CD1c-positive myeloid dendritic cell (primary cell): ENCODE data around the gene CAMK1D.
A peak's percentile ranks its signal among the peaks of the same experiment; 100 is the strongest.

Source experiments
- DNase-seq: peaks from one replicate; pipeline ENCODE4 v3.0.0-alpha.2; 2016; ENCODE audit errors: extremely low spot score

Gene CAMK1D

DNA sequence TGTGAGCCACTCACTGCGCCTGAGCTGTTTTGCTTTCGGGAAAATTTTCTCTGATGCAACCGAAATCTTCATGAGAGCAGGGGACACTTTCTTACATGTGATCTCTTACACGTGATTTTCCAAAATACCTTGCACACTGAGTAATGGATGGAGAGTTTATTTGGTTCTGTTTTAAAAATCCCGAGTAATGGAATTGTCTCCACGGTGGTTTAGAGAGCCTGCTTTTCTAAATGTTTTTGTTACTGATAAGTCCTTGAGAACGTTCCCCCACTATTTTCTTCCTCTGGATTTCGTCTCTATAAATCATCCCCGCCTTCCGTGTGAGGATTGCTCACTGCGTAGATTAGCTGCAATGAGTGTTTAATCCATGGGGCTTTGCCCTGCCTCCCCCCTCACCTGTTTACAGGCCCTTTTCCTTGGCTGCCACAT is 25.7 kb downstream of the CAMK1D start:
- DNase-seq: no peak

DNA sequence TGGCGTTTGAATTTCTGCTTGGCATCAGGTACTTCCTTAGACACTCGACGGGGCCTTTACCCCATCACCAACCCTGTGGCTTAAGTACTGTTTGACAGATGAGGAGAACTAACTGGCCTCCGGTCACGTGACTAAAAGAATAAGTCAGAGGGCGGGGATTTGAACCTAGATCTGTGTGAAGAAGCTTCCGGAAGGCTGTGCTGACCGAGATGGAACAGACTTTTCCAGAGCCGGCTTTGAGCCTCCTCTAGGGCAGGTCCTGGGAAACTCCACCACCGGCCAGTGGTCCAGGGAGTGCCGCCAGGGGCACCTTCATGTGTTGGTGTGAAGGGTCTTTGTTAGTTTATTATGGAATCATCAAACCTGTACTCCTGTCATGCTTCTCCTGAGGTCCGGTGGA is 26.9 kb downstream of the CAMK1D start:
- DNase-seq: no peak

DNA sequence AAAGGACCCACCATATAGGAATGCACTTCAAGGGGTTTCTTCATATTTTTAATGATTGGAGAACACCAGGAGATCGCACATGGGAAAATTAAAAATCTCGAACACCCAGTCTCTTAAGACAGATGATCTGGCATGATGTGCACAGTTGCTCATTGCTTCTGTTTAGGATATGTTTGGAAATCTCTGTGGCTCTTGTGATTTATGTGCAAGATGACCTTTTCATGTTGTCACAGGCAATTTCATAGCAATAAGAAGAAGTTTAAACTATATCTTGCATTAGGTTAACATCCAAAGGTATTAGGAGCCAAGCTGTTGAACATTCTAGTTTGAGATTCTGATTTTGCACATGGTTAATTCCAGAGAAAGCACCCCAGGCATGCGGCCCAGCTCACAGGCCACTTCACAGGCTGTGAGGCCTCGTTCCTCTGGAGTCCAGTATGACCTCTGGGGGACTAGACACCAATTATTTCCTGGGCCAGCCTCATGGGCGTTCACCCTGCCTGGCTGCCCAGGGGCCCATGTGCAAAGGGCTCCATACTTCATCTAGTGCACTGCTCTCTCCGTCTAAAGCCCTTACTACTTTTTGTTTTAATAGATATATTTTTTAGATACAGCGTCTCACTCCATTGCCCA is 28.4 kb downstream of the CAMK1D start:
- no peak for DNase-seq

DNA sequence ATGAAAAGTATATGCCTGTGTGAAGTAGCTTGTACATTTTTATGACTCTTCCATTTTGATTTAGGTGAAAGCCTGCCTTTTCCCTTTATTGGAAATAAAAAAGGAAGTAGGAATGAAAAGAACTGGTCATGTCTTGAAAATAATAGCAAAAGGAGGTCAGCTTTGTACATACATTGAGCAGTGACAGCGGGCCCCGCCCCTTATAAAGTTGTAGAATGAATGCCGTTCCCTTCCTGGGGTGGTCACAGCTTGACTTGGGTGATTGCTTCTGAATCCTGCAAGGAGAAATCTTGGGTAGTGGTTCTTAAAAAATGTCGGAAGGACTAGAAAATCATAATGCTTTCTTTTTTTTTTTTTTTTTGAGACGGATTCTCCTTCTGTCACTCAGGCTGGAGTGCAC is 31.7 kb downstream of the CAMK1D start:
- DNase-seq: peak; percentile 5

DNA sequence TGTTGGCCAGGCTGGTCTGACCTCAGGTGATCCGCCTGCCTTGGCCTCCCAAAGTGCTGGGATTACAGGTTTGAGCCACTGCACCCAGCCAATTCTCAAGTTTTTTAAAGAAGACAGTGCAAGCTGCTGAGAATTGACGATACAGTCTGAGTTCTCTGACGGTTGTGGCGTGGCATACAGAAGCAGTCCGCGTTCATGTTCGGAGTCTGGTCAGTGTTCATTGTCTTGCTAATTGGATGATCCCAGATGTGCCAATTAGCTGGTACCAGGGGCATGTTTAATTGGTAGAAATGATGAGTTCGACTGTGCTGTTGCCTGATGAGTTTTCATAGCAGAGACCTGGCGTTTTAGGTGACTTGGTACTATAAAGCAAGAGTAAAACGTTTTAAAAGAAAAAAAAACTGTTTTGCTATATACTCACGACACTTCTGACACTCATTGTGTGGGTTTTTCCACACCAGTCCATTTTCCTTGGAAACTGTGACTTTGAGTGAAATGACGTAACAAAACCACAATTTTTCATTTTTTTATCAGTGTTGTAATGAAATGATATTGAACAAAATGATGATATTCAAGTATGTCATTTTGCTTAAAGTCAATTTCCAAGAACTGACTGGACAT is 32.3 kb downstream of the CAMK1D start:
- DNase-seq: peak; percentile 67

DNA sequence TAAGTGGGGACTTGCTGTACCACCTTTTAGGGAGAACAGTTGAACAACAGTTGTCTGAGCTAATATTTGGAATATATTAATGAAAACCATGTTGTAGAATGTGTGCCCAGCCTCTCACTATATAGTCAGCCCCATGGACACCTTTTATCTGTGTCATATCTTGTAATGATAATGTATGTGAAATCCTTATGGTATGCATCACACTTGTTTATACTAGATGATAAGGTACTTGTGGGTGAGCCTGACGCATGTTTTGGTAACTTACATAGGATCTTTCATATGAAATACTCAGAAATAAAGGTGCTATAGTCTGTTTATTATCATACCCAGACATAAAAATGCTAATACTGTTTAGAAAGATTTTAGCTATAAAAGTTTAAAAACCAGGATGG is 32.8 kb downstream of the CAMK1D start:
- DNase-seq: no peak

DNA sequence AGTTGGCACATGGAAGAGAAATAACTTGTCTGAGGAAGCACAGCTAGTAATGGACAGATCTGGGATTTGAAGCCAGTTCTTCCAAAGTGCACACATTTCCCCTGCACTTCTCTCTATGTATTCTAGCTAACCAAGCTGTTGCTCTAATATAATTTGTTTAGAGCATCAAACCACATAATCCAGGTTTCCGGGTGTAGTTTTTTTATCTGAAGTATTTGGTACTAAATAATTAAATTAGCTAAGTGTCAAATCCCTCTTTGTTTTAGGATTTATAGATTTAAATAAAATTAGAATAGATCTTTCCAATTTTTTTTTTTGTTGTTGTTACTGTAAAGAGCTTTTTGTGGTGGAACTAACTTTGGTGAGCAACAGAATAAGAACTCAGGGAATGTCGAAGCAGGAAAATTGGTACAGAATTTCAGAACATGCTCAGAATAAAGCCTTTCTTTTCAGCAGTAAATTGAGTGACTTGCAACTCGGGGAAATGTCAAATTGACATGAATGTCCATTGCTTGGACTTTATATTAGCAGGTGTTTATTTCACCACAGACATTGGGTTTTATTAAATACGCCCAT is 33.7 kb downstream of the CAMK1D start:
- DNase-seq: no peak

DNA sequence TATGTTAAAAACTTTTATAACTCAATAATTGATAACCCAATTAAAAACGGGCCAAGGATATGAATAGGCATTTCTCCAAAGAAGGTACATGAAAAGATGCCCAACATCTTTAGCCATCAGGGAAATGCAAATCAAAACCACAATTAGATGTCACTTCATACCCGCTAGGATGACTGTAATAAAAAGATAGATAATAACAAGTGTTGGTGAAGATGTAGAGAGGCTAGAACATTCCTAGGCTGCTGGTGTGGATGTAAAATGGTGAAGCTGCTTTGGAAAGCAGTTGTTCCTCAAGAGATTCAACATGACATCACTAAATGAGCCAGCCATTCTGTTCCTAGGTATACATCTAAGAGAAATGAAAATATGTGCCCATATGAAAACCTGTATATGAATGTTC is 35.6 kb downstream of the CAMK1D start:
- DNase-seq: no peak

DNA sequence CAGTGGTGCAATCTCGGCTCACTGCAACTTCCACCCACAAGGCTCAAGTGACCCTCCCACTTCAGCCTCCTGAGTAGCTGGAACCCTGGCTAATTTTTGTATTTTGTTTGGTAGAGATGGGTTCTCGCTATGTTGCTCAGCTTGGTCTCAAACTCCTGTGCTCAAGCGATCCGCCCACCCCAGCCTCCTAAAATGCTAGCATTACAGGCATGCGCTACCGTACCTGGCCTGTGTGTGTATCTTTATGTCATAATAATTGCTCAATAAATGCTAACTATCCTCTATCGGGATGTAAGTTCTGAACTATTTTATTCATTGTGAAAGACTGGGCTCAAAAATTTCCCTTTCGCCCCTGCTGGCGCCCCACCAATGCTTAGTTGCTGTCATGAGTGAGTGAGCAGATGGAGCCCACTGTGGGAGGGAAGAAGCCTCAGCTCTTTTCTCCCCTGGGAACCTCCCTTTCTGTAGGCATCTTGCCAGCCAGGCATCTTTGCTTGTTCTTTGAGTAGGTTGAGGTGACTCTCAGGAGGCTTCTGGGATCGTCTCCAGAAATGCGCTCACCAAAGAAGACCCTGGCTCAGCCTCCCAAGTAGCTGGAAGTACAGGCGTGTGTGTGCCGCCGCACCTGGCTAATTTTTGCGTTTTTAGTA is 38.3 kb downstream of the CAMK1D start:
- no peak for DNase-seq

DNA sequence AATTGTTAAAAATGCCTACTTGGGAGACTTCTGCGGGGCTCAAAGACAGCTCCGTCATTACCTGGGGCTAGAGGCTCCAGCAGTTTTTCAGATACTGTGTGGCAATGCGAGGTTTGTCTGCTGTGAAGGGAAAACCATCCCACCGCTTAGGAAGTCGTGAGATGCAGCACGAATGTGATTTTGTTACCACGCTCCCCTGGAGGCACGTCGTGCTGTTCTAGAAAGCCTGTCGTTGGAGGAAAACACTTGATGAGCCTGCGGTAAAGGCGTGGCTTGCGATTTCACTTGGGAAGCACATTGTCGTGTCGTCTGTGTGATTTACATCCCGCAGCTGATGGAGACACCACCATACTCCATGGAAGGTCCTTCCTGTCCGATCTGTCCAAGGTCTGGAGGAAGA is 39.3 kb downstream of the CAMK1D start:
- DNase-seq: no peak

DNA sequence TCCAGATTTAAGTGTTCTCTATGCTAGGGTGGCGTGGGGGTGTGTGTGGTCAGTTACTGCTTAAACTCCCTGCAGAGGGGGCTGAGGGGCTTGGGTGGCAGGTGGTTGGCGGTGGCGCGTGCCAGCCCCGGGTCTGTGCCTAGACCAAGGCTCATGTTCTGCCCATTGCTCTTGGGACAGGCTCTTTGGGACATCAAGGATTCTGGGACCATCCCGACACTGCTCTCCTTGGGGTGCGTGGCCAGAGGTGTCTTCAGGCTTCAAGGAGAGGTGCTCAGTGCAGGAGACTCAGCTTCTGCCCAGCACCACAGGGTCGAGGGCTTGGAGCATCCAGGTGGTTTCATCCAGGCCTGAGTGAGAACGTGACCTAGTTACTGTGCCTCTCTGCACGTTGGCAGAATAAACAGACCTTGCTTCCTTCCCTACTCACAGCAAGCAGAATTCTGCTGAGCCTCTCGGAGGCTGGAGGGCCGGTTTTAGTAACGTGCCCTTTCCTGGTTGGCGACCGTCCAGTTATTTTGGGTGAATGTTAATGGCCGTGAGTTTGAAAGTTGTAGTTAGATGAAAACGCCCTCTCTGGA is 39.9 kb downstream of the CAMK1D start:
- no peak for DNase-seq

DNA sequence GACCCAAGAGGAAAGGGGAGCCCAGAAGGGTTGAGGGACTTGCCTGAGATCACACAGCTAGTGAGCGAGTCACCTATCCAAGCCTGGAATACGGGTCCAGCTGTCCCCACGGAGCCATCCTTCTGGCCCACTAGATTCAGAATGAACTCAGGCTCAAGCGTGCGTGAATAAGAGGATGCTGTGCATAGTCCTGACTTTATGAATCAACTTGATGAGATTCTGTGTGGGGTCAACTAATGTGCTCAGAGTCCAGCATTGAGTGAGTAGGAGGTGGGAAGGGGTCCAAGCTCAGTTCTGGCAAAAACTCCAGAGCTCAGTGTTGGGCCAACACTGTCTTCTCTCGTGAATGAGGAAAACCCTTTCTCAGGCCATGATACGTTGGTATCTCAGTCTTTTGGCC is 41.4 kb downstream of the CAMK1D start:
- no peak for DNase-seq

DNA sequence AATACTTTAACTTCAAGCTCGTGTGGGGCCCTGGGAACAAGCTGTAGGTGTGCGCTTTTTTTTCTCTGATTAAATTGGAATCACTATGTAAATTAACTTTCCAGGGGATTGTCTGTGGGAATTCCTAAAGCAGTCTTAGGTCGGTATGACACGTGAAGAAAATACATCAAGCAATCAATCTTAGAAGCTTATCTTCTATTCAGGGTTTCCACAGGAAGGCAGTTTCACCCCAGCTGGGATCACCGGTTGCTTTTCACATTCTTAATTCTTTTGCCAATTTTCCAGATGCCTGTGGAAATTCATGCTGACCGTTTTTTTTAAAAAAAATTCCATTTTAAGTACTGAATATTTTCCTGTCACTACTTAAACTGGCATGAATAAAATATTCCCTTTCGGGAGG is 41.9 kb downstream of the CAMK1D start:
- no peak for DNase-seq

DNA sequence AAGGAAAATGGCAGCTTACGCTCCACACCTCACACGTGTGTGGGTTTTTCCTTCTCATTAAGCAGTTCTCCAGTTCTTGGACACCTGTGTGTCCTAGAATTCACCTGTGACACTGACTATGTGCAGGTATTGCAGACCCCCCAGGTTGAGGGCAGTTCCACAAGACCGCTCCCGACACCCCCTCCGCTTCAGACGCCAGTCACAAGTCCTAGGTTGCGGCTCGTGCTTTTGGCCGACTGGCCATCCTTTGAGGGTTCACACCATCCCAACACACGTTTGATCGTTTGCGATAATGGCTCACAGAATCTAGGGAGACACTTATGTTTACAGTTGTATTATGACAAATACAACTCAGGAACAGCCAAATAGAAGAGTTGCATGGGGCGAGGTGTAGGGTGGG is 44.5 kb downstream of the CAMK1D start:
- DNase-seq: no peak

DNA sequence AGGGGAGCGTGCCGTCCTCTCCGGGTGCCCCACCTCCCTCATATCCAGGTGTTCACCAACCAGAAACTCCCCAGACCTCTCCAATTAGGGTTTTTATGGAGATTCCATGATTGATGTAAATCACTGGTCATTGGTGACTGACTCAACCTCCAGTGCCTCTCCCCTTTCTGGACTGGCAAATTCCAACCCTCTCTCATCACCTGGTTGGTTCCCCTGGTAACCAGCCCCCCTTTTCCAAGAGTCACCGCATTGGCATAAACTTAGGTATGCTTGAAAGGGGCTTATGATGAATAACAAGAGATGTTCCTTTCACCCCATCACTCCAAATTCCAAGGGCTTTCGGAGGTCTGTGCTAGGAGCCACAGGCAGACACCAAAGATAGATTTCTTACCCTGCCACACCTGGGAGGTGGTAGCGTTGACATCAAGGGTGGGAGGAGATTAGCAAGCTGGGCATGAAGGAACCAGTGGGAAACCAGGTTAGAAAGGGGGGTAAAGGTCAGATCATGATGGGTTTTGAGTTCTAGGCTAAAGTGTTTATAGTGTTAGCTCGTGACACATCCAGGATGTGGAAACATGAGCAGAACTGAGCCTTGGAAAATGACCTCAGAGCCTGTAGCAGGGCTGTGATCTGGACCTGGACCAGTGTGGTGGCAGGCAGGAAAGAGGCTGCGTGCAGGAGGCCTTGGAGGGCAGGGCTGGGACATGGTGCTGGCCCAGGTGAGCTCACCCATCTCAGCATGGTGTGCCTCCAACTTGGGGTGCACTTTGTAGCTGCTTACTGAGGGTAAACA is 45.1 kb downstream of the CAMK1D start:
- DNase-seq: no peak

DNA sequence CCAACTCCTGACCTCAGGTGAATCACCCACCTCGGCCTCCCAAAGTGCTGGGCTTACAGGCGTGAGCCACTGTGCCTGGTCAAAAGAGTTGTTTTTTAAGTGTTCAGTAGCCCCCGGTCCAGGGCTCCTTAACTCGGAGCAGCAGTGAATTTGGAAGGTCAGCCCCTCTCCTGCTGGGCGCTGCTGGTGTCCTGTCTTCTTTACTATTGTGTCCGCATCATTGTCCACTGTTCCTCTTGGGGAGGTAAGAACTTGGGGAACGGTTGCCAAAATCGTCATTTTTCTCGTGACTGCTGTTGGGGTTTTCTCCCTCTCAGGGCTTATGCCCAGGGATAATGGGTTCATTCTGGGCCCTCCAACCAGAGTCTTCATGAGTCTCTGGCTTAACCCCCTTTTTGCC is 46.7 kb downstream of the CAMK1D start:
- DNase-seq: no peak

DNA sequence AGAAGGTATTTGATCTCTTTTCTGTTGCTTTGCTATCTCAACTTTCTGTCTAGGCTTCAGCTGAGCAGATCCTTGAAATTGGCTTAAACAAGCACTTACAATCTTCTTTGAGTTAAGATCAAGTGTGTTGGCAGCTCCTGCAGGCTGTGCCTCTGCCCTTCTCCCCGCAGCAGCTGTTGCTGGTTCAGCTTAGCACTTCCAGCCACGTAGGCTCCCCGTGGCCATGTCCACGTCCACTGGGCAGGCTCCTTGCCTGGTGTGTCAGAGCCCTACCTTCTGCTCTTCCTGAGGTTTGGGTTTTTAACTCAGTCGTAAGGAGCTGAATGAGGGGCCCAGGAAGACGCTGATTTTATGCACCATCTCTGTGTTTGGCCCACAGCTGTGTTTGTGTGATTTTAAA is 47.2 kb downstream of the CAMK1D start:
- no peak for DNase-seq

DNA sequence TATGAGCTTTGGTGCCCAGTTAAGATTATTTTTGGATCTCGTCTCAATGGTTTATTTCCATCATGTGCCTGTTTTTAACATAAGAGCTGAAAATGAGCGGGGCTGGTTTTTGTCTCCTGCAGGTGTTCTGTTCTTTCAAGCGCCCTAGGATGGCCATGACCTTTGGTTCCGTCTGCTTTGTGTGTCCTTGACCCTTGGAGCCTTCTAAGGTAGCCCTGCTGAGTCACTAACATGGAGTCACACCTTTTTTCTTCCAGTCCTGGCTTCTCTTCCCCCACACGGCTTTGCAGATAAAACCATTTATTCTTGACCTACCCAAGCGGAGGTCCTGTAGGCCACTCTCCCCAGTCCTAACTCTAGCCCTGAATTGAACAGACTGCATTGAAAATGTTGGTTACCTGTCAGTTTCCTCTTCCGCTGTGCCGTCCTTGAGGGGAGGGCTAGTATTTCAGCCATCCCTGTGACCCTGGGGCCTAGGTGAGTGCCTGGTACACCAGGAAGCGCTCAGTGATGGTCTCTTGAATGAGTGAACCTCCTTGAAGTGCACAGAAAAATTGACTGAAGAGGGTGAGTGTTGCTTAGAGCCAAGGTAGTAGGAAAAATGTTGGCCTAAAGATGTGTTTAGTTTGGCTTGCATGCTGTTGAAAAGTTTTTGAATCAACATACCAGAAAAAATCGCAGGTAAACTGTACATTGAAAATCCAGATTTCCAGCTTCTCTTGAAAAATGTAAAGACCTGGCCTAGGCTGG is 48.0 kb downstream of the CAMK1D start:
- DNase-seq: no peak

DNA sequence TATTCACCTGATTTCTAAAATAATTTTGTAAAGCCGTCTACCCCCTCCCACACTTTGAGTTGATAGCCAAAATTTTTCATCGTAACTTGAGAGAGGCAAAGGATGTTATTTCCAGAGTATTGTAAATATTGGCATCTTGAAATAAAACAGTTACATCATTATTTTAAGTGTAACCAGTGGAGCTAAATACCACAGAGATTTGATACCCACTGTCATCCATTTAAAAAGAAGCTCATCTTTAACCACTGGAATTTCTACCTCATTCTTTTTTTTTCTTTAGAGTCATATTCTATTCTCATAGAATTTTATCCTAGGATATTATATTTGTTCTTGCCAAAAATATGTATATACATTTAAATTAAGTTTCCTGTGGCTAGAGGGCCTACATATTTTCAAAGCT is 48.6 kb downstream of the CAMK1D start:
- DNase-seq: no peak

DNA sequence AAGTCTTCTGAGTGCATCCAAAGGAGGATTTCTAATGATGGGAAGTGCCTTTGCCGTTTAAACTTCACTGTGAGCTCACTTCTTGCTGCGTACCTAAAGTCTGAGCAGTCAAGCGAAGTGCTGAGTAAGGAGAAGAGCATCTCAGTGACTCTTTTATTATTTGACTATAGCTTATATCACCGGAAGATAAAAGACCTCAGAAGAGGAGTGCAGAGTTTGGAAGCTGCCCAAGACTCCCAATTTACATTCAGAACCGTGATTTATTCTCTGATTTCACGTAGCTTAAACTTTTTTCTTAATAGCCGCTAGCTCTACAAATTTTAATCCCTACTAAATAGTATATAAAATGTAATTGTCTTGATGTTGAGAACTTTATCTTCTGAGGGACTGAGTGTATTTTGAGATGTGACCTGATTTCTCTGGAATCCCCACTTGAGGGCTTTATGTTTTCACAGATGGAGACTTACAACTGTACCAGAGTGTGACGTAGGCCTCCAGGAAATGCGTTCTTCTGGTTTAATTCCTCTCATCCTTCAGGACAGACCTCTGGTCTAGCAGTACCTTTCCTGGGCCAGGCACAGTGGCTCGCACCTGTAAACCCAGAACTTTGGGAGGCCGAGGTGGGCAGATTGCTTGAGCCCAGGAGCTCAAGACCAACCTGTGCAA is 51.1 kb downstream of the CAMK1D start:
- DNase-seq: no peak

DNA sequence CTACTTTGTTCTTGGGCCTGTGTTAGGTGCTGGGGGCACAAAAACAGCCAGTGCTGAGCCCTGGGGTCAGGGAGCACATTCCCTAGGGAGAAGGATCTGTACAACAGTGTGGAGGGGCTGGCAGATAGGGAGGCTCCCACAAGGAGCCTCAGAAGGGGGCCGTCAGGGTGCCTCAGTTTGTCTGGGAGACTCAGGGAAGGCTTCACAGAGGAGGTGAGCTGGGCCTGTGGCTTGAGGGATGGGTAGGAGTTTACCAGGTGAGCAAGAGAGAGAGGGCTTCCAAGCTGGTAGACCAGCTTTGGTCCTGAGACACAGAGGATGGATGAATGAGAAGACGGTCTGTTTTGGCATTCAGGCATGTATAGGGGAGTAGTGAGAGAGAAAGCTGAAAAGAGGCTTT is 52.1 kb downstream of the CAMK1D start:
- DNase-seq: no peak
